Psoas muscle (tissue), 8 donors: ENCODE measurements around the gene VSTM1. TPM values are rescaled to one million over a fixed set of nuclear protein-coding genes. Genes with fewer than 3 reads are reported as not detected.
A peak's percentile ranks its signal among the peaks of the same experiment; 100 is the strongest.

Source experiments
- ATAC-seq, 4 donors: fragments of 200-7000 bp; cut with Tn5 transposase; one replicate each; pipeline ENCODE4 v1.9.1; 2020; ENCODE audit warnings: moderate library complexity in 3 of 4, mild to moderate bottlenecking in 2 of 4
- DNase-seq, 2 donors: peaks; one replicate each; pipeline ENCODE4 v3.0.0-alpha.2; 2020
- H3K27ac ChIP-seq: fragments of 200-600 bp; one replicate; pipeline ENCODE4 v1.8.0; 2022
- H3K27me3 ChIP-seq, 3 donors: fragments of 200-600 bp in 1 of 3; one replicate each; pipeline versions ENCODE4 v1.6.1 to v1.8.0; 2013 to 2022; ENCODE audit warnings: low read length in 2 of 3, mild to moderate bottlenecking in 2 of 3, moderate library complexity in 1 of 3; ENCODE audit not compliant: insufficient read depth in 3 of 3
- H3K36me3 ChIP-seq, 2 donors: fragments of 200-600 bp in 1 of 2; one replicate each; pipeline versions ENCODE4 v1.6.1 to v1.8.0; 2013 to 2022; ENCODE audit warnings: low read depth in 1 of 2, mild to moderate bottlenecking in 1 of 2, moderate library complexity in 1 of 2; ENCODE audit not compliant: insufficient read depth in 1 of 2
- H3K4me1 ChIP-seq: fragments of 200-600 bp; one replicate; pipeline ENCODE4 v1.8.0; 2022
- H3K4me3 ChIP-seq: fragments of 200-600 bp; one replicate; pipeline ENCODE4 v1.8.0; 2022; ENCODE audit warnings: mild to moderate bottlenecking
- H3K9me3 ChIP-seq: fragments of 200-600 bp; one replicate; pipeline ENCODE4 v1.8.0; 2022
- CTCF ChIP-seq: fragments of 200-600 bp; IDR thresholded peaks from one replicate; pipeline ENCODE4 v1.8.0; 2022; ENCODE audit warnings: antibody characterized with exemption
- WGBS, 3 donors: extraction: QIAGEN DNeasy Blood & Tissue Kit; methylation state at CpG; one replicate each; pipeline versions ENCODE4 v1.1.6 to v1.1.7; 2013; 5-methylcytosine and 5-hydroxymethylcytosine counted together
- intact Hi-C, 2 donors: fragments of 100-400 bp; cut with DNase I; formaldehyde crosslinking; loops; one replicate each; pipeline versions ENCODE4 v1.11.0 to v1.14.2; 2022
- long read RNA-seq, 2 donors: library from polyadenylated mRNA; unstranded; transcript quantifications; one replicate each; pipeline ENCODE4 v2.0.0, GENCODE V29; 2021
- polyA plus RNA-seq, 3 donors: library from polyadenylated mRNA; stranded (reverse); fragments of 200-250 nt; gene quantifications; one replicate each; pipeline ENCODE4 v1.2.3, GENCODE V29; 2013
- total RNA-seq, 4 donors: library from RNA; stranded (reverse); fragmentation: NEBNext Ultra II Directional in 2 of 4; extraction: Animal tissue kit (Norgen Biotek cat#: 25700) in 2 of 4; gene quantifications; one replicate each; pipeline versions ENCODE4 v1.2.1 to v1.2.4, GENCODE V29; 2021 to 2023
- donor health status: healthy with polysubstance abuse.
- donor health status: DM: no; HTN: no; CAD: no; lungs with moderate emphysema.
- donor health status: Bipolar disorder and iron deficiency.
- donor health status: healthy.
- donor health status: DM: yes; HTN: yes; CAD: no.
- donor health status: DM: no; HTN: no; CAD: no.
- donor health status: DM: no; HTN: no; CAD: no.
- donor health status: DM: yes; HTN: yes; CAD: no.

Gene VSTM1
- total RNA-seq = not detected
- not detected for polyA plus RNA-seq
- long read RNA-seq, donor 1 = 0 reads
- long read RNA-seq, donor 2 = 0 reads

GRCh38 chr19:54063350-54064116 is at the start of gene VSTM1:
TSS of gene VSTM1 (minus strand) at chr19:54063897. CDS start at chr19:54063777, 120 bp downstream.
- H3K9me3 ChIP-seq = no peaks in the 10 kb centered on the region
- no peak for TF ChIP-seq CTCF
- DNase-seq (no peak), ATAC-seq (no peak)
- no peak within 1 kb of the TSS for H3K4me3 ChIP-seq
- H3K4me1 ChIP-seq = no peaks in the 10 kb centered on the region
- H3K27me3 ChIP-seq = peaks cover 0 to 2% (median 0%) of the 10 kb centered on the region in 3 donors
- intact Hi-C loops = no loop called here
- WGBS, 3 donors = 70 to 75% (median 73%) methylated on average over 34 of the region's 34 CpGs
- H3K27ac ChIP-seq = no peak within 1 kb of the TSS
- no peaks in the 10 kb centered on the region for H3K36me3 ChIP-seq

GRCh38 chr19:54109651-54110050 is 46.0 kb upstream of the VSTM1 start:
- Histone ChIP-seq H3K27ac (no peak overlapping the region), H3K36me3 (peaks cover 6 to 81% of the 10 kb centered on the region in 2 donors), H3K9me3 (no peaks in the 10 kb centered on the region), H3K4me3 (no peak overlapping the region), H3K27me3 (no peaks in the 10 kb centered on the region), H3K4me1 (peaks cover 6% of the 10 kb centered on the region)
- WGBS, 3 donors = 69 to 76% (median 75%) methylated on average over 6 of the region's 6 CpGs
- TF ChIP-seq CTCF = no peak
- intact Hi-C loops = loop anchor here (10.0 kb wide), 2 partner anchors 125 to 135 kb away; no protein-coding TSS in a partner anchor
- DNase-seq = no peak
- ATAC-seq = peak in 1 of 4 donors; percentile 29

- Histone ChIP-seq H3K4me1 (peaks cover 2% of the 10 kb centered on the region), H3K27ac (no peak overlapping the region), H3K27me3 (no peaks in the 10 kb centered on the region), H3K36me3 (peaks cover 6 to 74% of the 10 kb centered on the region in 2 donors), H3K4me3 (no peak overlapping the region), H3K9me3 (no peaks in the 10 kb centered on the region)
- WGBS, 3 donors = 67 to 79% (median 71%) methylated on average over 7 of the region's 7 CpGs
- no peak for ATAC-seq
- no peak for DNase-seq
- intact Hi-C loops = loop anchor here in 1 of 2 donors (10.0 kb wide), 1 partner anchor 124 kb away; no protein-coding TSS in a partner anchor
- no peak for TF ChIP-seq CTCF
These were observed 44.8 kb upstream of the VSTM1 start for GRCh38 chr19:54108496-54108895.

GRCh38 chr19:54107876-54108490 is 44.3 kb upstream of the VSTM1 start:
- ATAC-seq (no peak), DNase-seq (no peak)
- Histone ChIP-seq H3K27me3 (no peaks in the 10 kb centered on the region), H3K4me3 (no peak overlapping the region), H3K27ac (no peak overlapping the region), H3K4me1 (peaks cover 3% of the 10 kb centered on the region), H3K36me3 (peaks cover 6 to 71% of the 10 kb centered on the region in 2 donors), H3K9me3 (no peaks in the 10 kb centered on the region)
- intact Hi-C loops = loop anchor here in 1 of 2 donors (10.0 kb wide), 1 partner anchor 123 kb away; no protein-coding TSS in a partner anchor
- TF ChIP-seq CTCF = no peak
- 76 to 81% (median 80%) methylated on average over 21 of the region's 21 CpGs for WGBS, 3 donors
